Measurements from ENCODE around the gene ZNF688.

The ZNF688 gene

GRCh38 chr16:30571445-30572322 is at the start of gene ZNF688:
ZNF688 (minus strand) TSS chr16:30571714; CDS start chr16:30571629, 85 bp downstream.
- Histone ChIP-seq H3K27ac (no peak within 1 kb of the TSS), H3K4me3 (peak within 1 kb of the TSS; percentile 66), H3K9me3 (ENCODE audit: low read depth, low read length) (no peaks in the 10 kb centered on the region), H3K9ac (ENCODE audit: insufficient read length) (no peak within 1 kb of the TSS), H3K36me3 (ENCODE audit: insufficient read depth, low read length) (no peaks in the 10 kb centered on the region)
- peak; percentile 40 for DNase-seq (ENCODE audit: low read depth, low spot score)
- no peak for TF ChIP-seq FOXP2 (optimal IDR thresholded peaks at IDR 0.05; ENCODE audit: control extremely low read depth, extremely low read length, insufficient read depth)
- TF ChIP-seq EZH2 (IDR thresholded peaks at IDR 0.05): no peak
- no peak for TF ChIP-seq POLR2AphosphoS5 (IDR thresholded peaks at IDR 0.05; ENCODE audit: borderline replicate concordance, low read depth, low read length)

GRCh38 chr16:30620169-30620568 is 48.7 kb upstream of the ZNF688 start:
- TF ChIP-seq EZH2 (IDR thresholded peaks at IDR 0.05) (no peak), POLR2AphosphoS5 (IDR thresholded peaks at IDR 0.05; ENCODE audit: borderline replicate concordance, low read depth, low read length) (no peak), FOXP2 (optimal IDR thresholded peaks at IDR 0.05; ENCODE audit: control extremely low read depth, extremely low read length, insufficient read depth) (no peak)
- no peaks in the 10 kb centered on the region for H3K36me3 ChIP-seq (ENCODE audit: insufficient read depth, low read length)
- no peak overlapping the region for H3K9ac ChIP-seq (ENCODE audit: insufficient read length)
- no peaks in the 10 kb centered on the region for H3K9me3 ChIP-seq (ENCODE audit: low read depth, low read length)
- DNase-seq (ENCODE audit: low read depth, low spot score): no peak
- H3K4me3 ChIP-seq: no peak overlapping the region
- 0 out of 2 replicates have a peak overlapping the region, but pooled peaks have one; percentile 47 for H3K27ac ChIP-seq

- no peaks in the 10 kb centered on the region for H3K9me3 ChIP-seq (ENCODE audit: low read depth, low read length)
Observed at GRCh38 chr16:30619638-30620037, 48.1 kb upstream of the ZNF688 start.

GRCh38 chr16:30619202-30619601 is 47.7 kb upstream of the ZNF688 start:
- TF ChIP-seq FOXP2 (optimal IDR thresholded peaks at IDR 0.05; ENCODE audit: control extremely low read depth, extremely low read length, insufficient read depth) (no peak), POLR2AphosphoS5 (IDR thresholded peaks at IDR 0.05; ENCODE audit: borderline replicate concordance, low read depth, low read length) (no peak), EZH2 (IDR thresholded peaks at IDR 0.05) (no peak)
- no peak for DNase-seq (ENCODE audit: low read depth, low spot score)
- H3K9ac ChIP-seq (ENCODE audit: insufficient read length): no peak overlapping the region
- H3K9me3 ChIP-seq (ENCODE audit: low read depth, low read length): no peaks in the 10 kb centered on the region
- H3K36me3 ChIP-seq (ENCODE audit: insufficient read depth, low read length): no peaks in the 10 kb centered on the region
- no peak overlapping the region for H3K4me3 ChIP-seq
- no peak overlapping the region for H3K27ac ChIP-seq

More at GRCh38 chr16:30619638-30620037, 48.1 kb upstream of the ZNF688 start:
- Histone ChIP-seq H3K27ac (no peak overlapping the region), H3K4me3 (no peak overlapping the region), H3K36me3 (ENCODE audit: insufficient read depth, low read length) (no peaks in the 10 kb centered on the region), H3K9ac (ENCODE audit: insufficient read length) (no peak overlapping the region)
- no peak for DNase-seq (ENCODE audit: low read depth, low spot score)
- TF ChIP-seq POLR2AphosphoS5 (IDR thresholded peaks at IDR 0.05; ENCODE audit: borderline replicate concordance, low read depth, low read length) (no peak), EZH2 (IDR thresholded peaks at IDR 0.05) (no peak), FOXP2 (optimal IDR thresholded peaks at IDR 0.05; ENCODE audit: control extremely low read depth, extremely low read length, insufficient read depth) (no peak)

- no peak overlapping the region for H3K4me3 ChIP-seq
- no peaks in the 10 kb centered on the region for H3K36me3 ChIP-seq (ENCODE audit: insufficient read depth, low read length)
- no peak overlapping the region for H3K27ac ChIP-seq
- no peaks in the 10 kb centered on the region for H3K9me3 ChIP-seq (ENCODE audit: low read depth, low read length)
- no peak for TF ChIP-seq FOXP2 (optimal IDR thresholded peaks at IDR 0.05; ENCODE audit: control extremely low read depth, extremely low read length, insufficient read depth)
- TF ChIP-seq EZH2 (IDR thresholded peaks at IDR 0.05): no peak
- no peak for TF ChIP-seq POLR2AphosphoS5 (IDR thresholded peaks at IDR 0.05; ENCODE audit: borderline replicate concordance, low read depth, low read length)
- H3K9ac ChIP-seq (ENCODE audit: insufficient read length): no peak overlapping the region
- no peak for DNase-seq (ENCODE audit: low read depth, low spot score)
Observed at GRCh38 chr16:30615358-30616091, 44.0 kb upstream of the ZNF688 start.

- peak; percentile 96 for DNase-seq (ENCODE audit: low read depth, low spot score)
- Histone ChIP-seq H3K27ac (peak within 1 kb of the TSS; percentile 90), H3K36me3 (ENCODE audit: insufficient read depth, low read length) (peaks cover 18% of the 10 kb centered on the region), H3K9me3 (ENCODE audit: low read depth, low read length) (no peaks in the 10 kb centered on the region), H3K4me3 (peak within 1 kb of the TSS; percentile 96), H3K9ac (ENCODE audit: insufficient read length) (peak within 1 kb of the TSS; percentile 99)
- TF ChIP-seq POLR2AphosphoS5 (IDR thresholded peaks at IDR 0.05; ENCODE audit: borderline replicate concordance, low read depth, low read length): peak; percentile 73
- no peak for TF ChIP-seq EZH2 (IDR thresholded peaks at IDR 0.05)
Observed at GRCh38 chr16:30609926-30610839, 38.7 kb upstream of the ZNF688 start, which contains the start of gene ZNF689. ZNF689 (minus strand) TSS chr16:30610389; CDS start chr16:30610041, 348 bp downstream.

GRCh38 chr16:30609002-30609925 is 37.8 kb upstream of the ZNF688 start:
- Histone ChIP-seq H3K9ac (ENCODE audit: insufficient read length) (peak overlapping the region; percentile 99), H3K9me3 (ENCODE audit: low read depth, low read length) (no peaks in the 10 kb centered on the region), H3K36me3 (ENCODE audit: insufficient read depth, low read length) (peaks cover 27% of the 10 kb centered on the region), H3K27ac (peak overlapping the region; percentile 90), H3K4me3 (peak overlapping the region; percentile 96)
- no peak for DNase-seq (ENCODE audit: low read depth, low spot score)
- no peak for TF ChIP-seq EZH2 (IDR thresholded peaks at IDR 0.05)
- TF ChIP-seq POLR2AphosphoS5 (IDR thresholded peaks at IDR 0.05; ENCODE audit: borderline replicate concordance, low read depth, low read length): no peak

Data from SK-N-MC (cell line).